WTC11 (cell line): Measurements from ENCODE around the gene SDCCAG8.

Experiments used
- ELF4 ChIP-seq: sonication (generic); formaldehyde crosslinking; IDR thresholded peaks from 2 replicates; pipeline ENCODE4 v1.8.1; 2022; ENCODE audit warnings: low read depth, mild to moderate bottlenecking, moderate library complexity, missing genetic modification reagents
- ESRRA ChIP-seq: sonication (generic); formaldehyde crosslinking; IDR thresholded peaks from 2 replicates; pipeline ENCODE4 v1.8.1; 2022; ENCODE audit warnings: mild to moderate bottlenecking, missing genetic modification reagents, borderline replicate concordance
- NFYB ChIP-seq: sonication (generic); formaldehyde crosslinking; conservative IDR thresholded peaks from 2 replicates; pipeline ENCODE4 v1.8.0; 2022; ENCODE audit warnings: low read depth, missing genetic modification reagents
- RELA ChIP-seq: sonication (generic); formaldehyde crosslinking; IDR thresholded peaks from 2 replicates; pipeline ENCODE4 v1.8.1; 2022; ENCODE audit warnings: missing genetic modification reagents, mild to moderate bottlenecking, borderline replicate concordance
- SMAD3 ChIP-seq: sonication (generic); formaldehyde crosslinking; IDR thresholded peaks from 2 replicates; pipeline ENCODE4 v1.8.0; 2022; ENCODE audit warnings: missing genetic modification reagents, mild to moderate bottlenecking, borderline replicate concordance
- SP1 ChIP-seq: sonication (generic); formaldehyde crosslinking; conservative IDR thresholded peaks from 2 replicates; pipeline ENCODE4 v1.8.1; 2022; ENCODE audit warnings: missing genetic modification reagents
- ZNF121 ChIP-seq: sonication (generic); formaldehyde crosslinking; IDR thresholded peaks from 2 replicates; pipeline ENCODE4 v1.8.0; 2023; ENCODE audit warnings: missing genetic modification reagents
- ZSCAN18 ChIP-seq: fragments of 250-450 bp; sonication (Bioruptor Pico); IDR thresholded peaks from 2 replicates; pipeline ENCODE4 v2.1.2; 2022; ENCODE audit warnings: mild to moderate bottlenecking, moderate library complexity
- TF ChIP-seq, protein P1 (sequence below): fragments of 200-600 bp; IDR thresholded peaks from 2 replicates; pipeline ENCODE4 v1.8.0; 2022; ENCODE audit warnings: antibody characterized with exemption
- TF ChIP-seq, protein P2 (sequence below): sonication (generic); formaldehyde crosslinking; IDR thresholded peaks from 2 replicates; pipeline ENCODE4 v1.8.0; 2022; ENCODE audit warnings: mild to moderate bottlenecking, missing genetic modification reagents

DNA sequence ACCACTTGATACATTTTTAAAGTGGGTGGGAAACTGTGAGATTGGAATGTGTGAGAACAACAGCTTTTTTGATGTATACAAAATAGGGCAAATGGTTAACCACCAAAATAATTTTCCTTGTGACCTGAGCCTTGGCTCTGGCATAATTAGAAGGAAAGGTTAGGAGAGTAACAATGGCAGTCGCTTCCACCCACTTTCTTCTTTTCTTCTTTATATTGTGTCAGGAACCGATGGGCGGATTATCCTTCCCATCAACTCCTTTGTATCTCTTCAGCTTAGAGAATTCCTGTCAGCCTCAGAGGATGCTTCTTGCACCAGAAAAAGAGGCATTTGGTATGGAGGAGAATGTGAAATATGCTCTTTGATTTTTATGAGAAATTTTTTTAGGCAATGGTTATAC, 90.6 kb downstream of the SDCCAG8 start:
- TF ChIP-seq SMAD3 (CRISPR knock-in tag) (no peak), NFYB (no peak), ZSCAN18 (CRISPR knock-in tag) (no peak), ELF4 (CRISPR knock-in tag) (no peak), RELA (CRISPR knock-in tag) (no peak), SP1 (CRISPR knock-in tag) (no peak), ZNF121 (CRISPR knock-in tag) (no peak), ESRRA (CRISPR knock-in tag) (no peak)
- TF ChIP-seq, protein P1, sequence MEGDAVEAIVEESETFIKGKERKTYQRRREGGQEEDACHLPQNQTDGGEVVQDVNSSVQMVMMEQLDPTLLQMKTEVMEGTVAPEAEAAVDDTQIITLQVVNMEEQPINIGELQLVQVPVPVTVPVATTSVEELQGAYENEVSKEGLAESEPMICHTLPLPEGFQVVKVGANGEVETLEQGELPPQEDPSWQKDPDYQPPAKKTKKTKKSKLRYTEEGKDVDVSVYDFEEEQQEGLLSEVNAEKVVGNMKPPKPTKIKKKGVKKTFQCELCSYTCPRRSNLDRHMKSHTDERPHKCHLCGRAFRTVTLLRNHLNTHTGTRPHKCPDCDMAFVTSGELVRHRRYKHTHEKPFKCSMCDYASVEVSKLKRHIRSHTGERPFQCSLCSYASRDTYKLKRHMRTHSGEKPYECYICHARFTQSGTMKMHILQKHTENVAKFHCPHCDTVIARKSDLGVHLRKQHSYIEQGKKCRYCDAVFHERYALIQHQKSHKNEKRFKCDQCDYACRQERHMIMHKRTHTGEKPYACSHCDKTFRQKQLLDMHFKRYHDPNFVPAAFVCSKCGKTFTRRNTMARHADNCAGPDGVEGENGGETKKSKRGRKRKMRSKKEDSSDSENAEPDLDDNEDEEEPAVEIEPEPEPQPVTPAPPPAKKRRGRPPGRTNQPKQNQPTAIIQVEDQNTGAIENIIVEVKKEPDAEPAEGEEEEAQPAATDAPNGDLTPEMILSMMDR, result no peak
- TF ChIP-seq, protein P2, sequence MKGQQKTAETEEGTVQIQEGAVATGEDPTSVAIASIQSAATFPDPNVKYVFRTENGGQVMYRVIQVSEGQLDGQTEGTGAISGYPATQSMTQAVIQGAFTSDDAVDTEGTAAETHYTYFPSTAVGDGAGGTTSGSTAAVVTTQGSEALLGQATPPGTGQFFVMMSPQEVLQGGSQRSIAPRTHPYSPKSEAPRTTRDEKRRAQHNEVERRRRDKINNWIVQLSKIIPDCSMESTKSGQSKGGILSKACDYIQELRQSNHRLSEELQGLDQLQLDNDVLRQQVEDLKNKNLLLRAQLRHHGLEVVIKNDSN (CRISPR knock-in tag), result no peak
